HepG2 (cell line): Measurements from ENCODE around the gene PAQR6. TPM values are rescaled to one million over a fixed set of nuclear protein-coding genes. Genes with fewer than 3 reads are reported as not detected.

Experiments
- ETV5 ChIP-seq: IDR thresholded peaks from 2 replicates; pipeline ENCODE4 v1.6.1; 2018; ENCODE audit warnings: missing biosample characterization, missing genetic modification reagents, inconsistent platforms, borderline replicate concordance
- FOSL1 ChIP-seq: sonication (generic); formaldehyde crosslinking; IDR thresholded peaks from 2 replicates; pipeline ENCODE4 v1.9.0; 2021; ENCODE audit warnings: missing genetic modification reagents, borderline replicate concordance
- HOXD1 ChIP-seq: sonication (generic); formaldehyde crosslinking; IDR thresholded peaks from 2 replicates; pipeline ENCODE4 v1.5.0; 2020; ENCODE audit warnings: missing genetic modification reagents
- MEIS2 ChIP-seq: sonication (generic); formaldehyde crosslinking; IDR thresholded peaks from 2 replicates; pipeline ENCODE4 v1.9.0; 2021; ENCODE audit warnings: mild to moderate bottlenecking, missing genetic modification reagents
- MTF2 ChIP-seq: sonication (generic); formaldehyde crosslinking; IDR thresholded peaks from 2 replicates; pipeline ENCODE4 v1.5.0; 2020; ENCODE audit warnings: missing genetic modification reagents, borderline replicate concordance
- MXD3 ChIP-seq: IDR thresholded peaks from 2 replicates; pipeline ENCODE4 v1.6.1; 2016; ENCODE audit warnings: mild to moderate bottlenecking, missing biosample characterization, missing genetic modification reagents
- NR0B2 ChIP-seq: sonication (generic); formaldehyde crosslinking; IDR thresholded peaks from 2 replicates; pipeline ENCODE4 v1.4.0; 2020; ENCODE audit warnings: mild to moderate bottlenecking, missing genetic modification reagents
- POLR2AphosphoS2 ChIP-seq: IDR thresholded peaks from 2 replicates; pipeline ENCODE4 v1.6.1; 2011; ENCODE audit warnings: low read depth, low read length, improper control_type of control experiment
- PRPF4 ChIP-seq: fragments of 200-400 bp; formaldehyde crosslinking; IDR thresholded peaks from 2 replicates; pipeline ENCODE4 v1.6.1; 2016; ENCODE audit warnings: low read length, low read depth; ENCODE audit not compliant: poor library complexity, severe bottlenecking
- SIN3A ChIP-seq: IDR thresholded peaks from 2 replicates; pipeline ENCODE4 v1.6.1; 2011; ENCODE audit warnings: low read depth, mild to moderate bottlenecking, control low read depth, low read length, borderline replicate concordance
- TAF1 ChIP-seq: sonication (generic); formaldehyde crosslinking; IDR thresholded peaks from 2 replicates; pipeline ENCODE4 v1.4.0; 2020; ENCODE audit warnings: missing genetic modification reagents
- TEF ChIP-seq: sonication (generic); formaldehyde crosslinking; IDR thresholded peaks from 2 replicates; pipeline ENCODE4 v1.5.0; 2020; ENCODE audit warnings: missing genetic modification reagents
- THAP11 ChIP-seq: IDR thresholded peaks from 2 replicates; pipeline ENCODE4 v1.6.1; 2016; ENCODE audit warnings: missing biosample characterization, missing genetic modification reagents
- ZBTB2 ChIP-seq: sonication (generic); formaldehyde crosslinking; IDR thresholded peaks from 2 replicates; pipeline ENCODE4 v1.8.0; 2022; ENCODE audit warnings: low read depth, missing genetic modification reagents
- ZNF235 ChIP-seq: sonication (generic); formaldehyde crosslinking; IDR thresholded peaks from 2 replicates; pipeline ENCODE4 v1.8.1; 2023; ENCODE audit warnings: mild to moderate bottlenecking, missing genetic modification reagents, borderline replicate concordance
- ZNF687 ChIP-seq: sonication (generic); formaldehyde crosslinking; IDR thresholded peaks from 2 replicates; pipeline ENCODE4 v1.5.1; 2020; ENCODE audit warnings: mild to moderate bottlenecking, missing genetic modification reagents, moderate library complexity
- ZNF737 ChIP-seq: sonication (generic); formaldehyde crosslinking; IDR thresholded peaks from 2 replicates; pipeline ENCODE4 v1.5.0; 2020; ENCODE audit warnings: missing genetic modification reagents, mild to moderate bottlenecking, borderline replicate concordance
- ZNF777 ChIP-seq: sonication (generic); formaldehyde crosslinking; IDR thresholded peaks from 2 replicates; pipeline ENCODE4 v1.4.0; 2020; ENCODE audit warnings: missing genetic modification reagents
- ZNF800 ChIP-seq: sonication (generic); formaldehyde crosslinking; IDR thresholded peaks from 2 replicates; pipeline ENCODE4 v1.4.0; 2020; ENCODE audit warnings: missing genetic modification reagents
- ZSCAN31 ChIP-seq: sonication (generic); formaldehyde crosslinking; IDR thresholded peaks from 2 replicates; pipeline ENCODE4 v1.5.0; 2020; ENCODE audit warnings: low read depth, mild to moderate bottlenecking, missing genetic modification reagents
- polyA plus RNA-seq, 8 experiments: library from polyadenylated mRNA; depleted of rRNA in 3 of 8; stranded (reverse) in 7 of 8; unstranded in 1 of 8; fragments of >200 nt; fragmentation: Illumina TruSeq in 4 of 8; extraction: Trizol in 4 of 8; gene quantifications; 2 replicates each; pipeline versions ENCODE4 v1.2.1 to v1.2.3, GENCODE V29; 2011 to 2016; ENCODE audit warnings: low read depth in 4 of 8, missing spikeins in 1 of 8, mixed read lengths in 1 of 8; ENCODE audit not compliant: insufficient read depth in 1 of 8
- total RNA-seq, 5 experiments: library from RNA; depleted of rRNA; stranded (reverse); fragments of >200 nt; fragmentation: Illumina TruSeq; extraction: Trizol; gene quantifications; 2 replicates each; pipeline ENCODE4 v1.2.3, GENCODE V29; 2016; ENCODE audit warnings: low read depth in 1 of 5

PAQR6 gene
- total and polyA plus RNA-seq, 2 of the 13 experiments (the other 11 are each of a cell fraction or from before 2014, with no cell fraction given): 0.82 to 1.4 TPM

GRCh38 chr1:156295391-156295947 is 47.6 kb upstream of the PAQR6 start, which contains the start of gene GLMP (continued):
- TF ChIP-seq ZNF687 (CRISPR knock-in tag) (peak; percentile 74), TAF1 (CRISPR knock-in tag) (peak; percentile 66), ZSCAN31 (no peak), SIN3A (peak; percentile 85; the same call in 1 of the 2 replicates), HOXD1 (CRISPR knock-in tag) (no peak), MXD3 (CRISPR knock-in tag) (peak; percentile 37; the same call in 1 of the 2 replicates), FOSL1 (CRISPR knock-in tag) (no peak), POLR2AphosphoS2 (no peak), ZNF777 (CRISPR knock-in tag) (peak; percentile 61; the same call in 1 of the 2 replicates), TEF (CRISPR knock-in tag) (no peak), ZNF800 (CRISPR knock-in tag) (0 out of 2 replicates have a peak, but pooled peaks have one; percentile 26), MEIS2 (CRISPR knock-in tag) (0 out of 2 replicates have a peak, but pooled peaks have one; percentile 37), ETV5 (CRISPR knock-in tag) (no peak; the same call in 1 of the 2 replicates), NR0B2 (CRISPR knock-in tag) (no peak), PRPF4 (no peak), ZNF737 (CRISPR knock-in tag) (no peak), ZNF235 (CRISPR knock-in tag) (no peak), ZBTB2 (CRISPR knock-in tag) (no peak), THAP11 (CRISPR knock-in tag) (peak; percentile 65; the same call in 1 of the 2 replicates), MTF2 (CRISPR knock-in tag) (no peak)
